Stomach smooth muscle (tissue), 2 donors: ENCODE measurements around the gene PDZD7.
A peak's percentile ranks its signal among the peaks of the same experiment; 100 is the strongest.

Experiments
- H3K27ac ChIP-seq: one replicate; pipeline ENCODE4 v1.7.0; 2013; ENCODE audit warnings: mild to moderate bottlenecking, low read length, inconsistent platforms
- H3K27me3 ChIP-seq, 2 donors: one replicate each; pipeline ENCODE4 v1.7.0; 2013; ENCODE audit warnings: low read length in 2 of 2; ENCODE audit not compliant: insufficient read depth in 2 of 2, control insufficient read depth in 1 of 2
- H3K36me3 ChIP-seq, 2 donors: one replicate each; pipeline ENCODE4 v1.7.0; 2013; ENCODE audit warnings: low read length in 2 of 2; ENCODE audit not compliant: control insufficient read depth in 2 of 2, insufficient read depth in 2 of 2
- H3K4me1 ChIP-seq: one replicate; pipeline ENCODE4 v1.7.0; 2013; ENCODE audit warnings: low read length; ENCODE audit not compliant: control insufficient read depth, insufficient read depth
- H3K4me3 ChIP-seq, 2 donors: one replicate each; pipeline ENCODE4 v1.7.0; 2013; ENCODE audit warnings: low read length in 2 of 2
- H3K9ac ChIP-seq, 2 donors: one replicate each; pipeline ENCODE4 v1.7.0; 2013; ENCODE audit warnings: low read length in 2 of 2, mild to moderate bottlenecking in 1 of 2
- H3K9me3 ChIP-seq, 2 donors: one replicate each; pipeline ENCODE4 v1.7.0; 2013; ENCODE audit warnings: low read length in 2 of 2; ENCODE audit not compliant: control insufficient read depth in 2 of 2
- donor health status: healthy.
- donor health status: Pancreatic carcinoma.

PDZD7 gene

DNA sequence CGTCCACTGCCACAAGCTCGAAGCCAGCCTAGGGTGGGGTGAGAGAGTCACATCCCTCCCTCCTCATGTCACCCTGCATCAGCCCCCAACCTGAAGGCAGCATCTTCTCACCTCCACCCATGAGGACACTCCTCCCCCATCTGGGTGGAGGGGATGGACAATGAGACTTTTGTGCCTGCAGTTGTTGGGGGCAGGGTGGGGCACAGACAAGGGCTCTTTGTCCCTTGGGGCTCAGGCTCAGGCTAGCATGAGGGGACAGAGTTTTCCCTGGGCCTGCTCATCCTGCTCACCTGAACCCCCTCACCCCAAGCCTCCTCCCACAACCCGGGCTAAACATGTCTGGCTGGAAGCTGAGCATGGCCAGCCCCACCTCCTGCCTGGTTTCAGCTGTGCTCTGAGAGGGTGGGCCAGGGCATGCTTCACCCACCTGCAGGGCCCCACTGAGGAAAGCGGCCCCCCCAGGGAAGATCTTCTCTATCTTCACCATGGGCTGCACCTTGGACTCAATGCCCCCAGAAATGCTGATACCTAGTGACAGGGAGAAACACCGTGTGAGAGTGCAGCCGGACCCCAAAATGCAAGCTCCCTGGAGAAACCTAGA is 22.0 kb downstream of the PDZD7 start:
- H3K27ac ChIP-seq = no peak overlapping the region
- peaks cover 13% of the 10 kb centered on the region in 2 donors for H3K36me3 ChIP-seq
- H3K9me3 ChIP-seq = no peaks in the 10 kb centered on the region
- H3K4me3 ChIP-seq = no peak overlapping the region
- H3K9ac ChIP-seq = no peak overlapping the region
- H3K27me3 ChIP-seq = no peaks in the 10 kb centered on the region
- peaks cover 38% of the 10 kb centered on the region for H3K4me1 ChIP-seq

DNA sequence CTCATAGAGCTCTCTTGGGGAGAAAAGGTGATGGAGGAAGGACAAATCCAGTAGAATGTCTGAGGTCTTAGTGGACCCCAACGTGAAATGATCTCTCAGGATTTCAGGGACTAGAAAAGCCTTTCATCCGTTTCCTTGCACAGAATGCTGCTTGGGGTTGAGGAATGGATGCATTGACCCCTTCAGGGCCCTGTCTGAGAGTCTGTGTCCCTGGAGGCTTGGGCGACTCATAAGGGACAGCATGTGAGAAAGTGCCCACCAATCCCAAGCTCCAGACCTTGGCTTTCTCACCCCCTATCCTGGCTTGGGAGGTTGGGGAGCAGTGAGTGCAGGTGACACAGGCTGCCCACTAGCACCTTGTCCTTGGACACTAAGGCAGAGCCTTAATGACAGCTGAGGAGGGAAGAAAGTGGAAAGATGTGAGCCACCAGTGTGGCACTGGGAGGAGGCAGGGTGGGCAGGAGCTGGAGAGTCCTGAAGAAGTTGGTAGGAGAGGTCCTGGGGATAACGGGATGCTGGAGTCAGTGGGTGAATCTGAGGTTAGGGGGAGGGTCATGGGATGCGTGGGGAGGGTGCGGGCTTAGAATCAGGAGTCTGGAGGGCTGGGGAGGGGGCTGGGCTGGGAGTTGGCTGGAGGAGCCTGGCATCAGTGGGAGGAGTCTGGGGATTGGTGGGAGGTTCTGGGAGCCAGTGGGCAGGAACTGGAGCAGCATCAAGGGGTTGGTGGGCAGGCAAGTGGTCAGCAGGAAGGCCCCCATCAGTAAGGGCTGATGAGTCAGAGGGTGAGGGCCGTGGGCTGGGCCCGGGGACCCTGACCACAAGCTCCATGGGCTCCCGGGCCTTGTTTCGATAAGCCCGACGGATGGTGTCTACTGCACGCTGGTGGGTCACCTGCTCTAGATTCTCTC is 22.8 kb downstream of the PDZD7 start:
- H3K4me3 ChIP-seq = no peak overlapping the region
- H3K9me3 ChIP-seq = no peaks in the 10 kb centered on the region
- peaks cover 20% of the 10 kb centered on the region in 2 donors for H3K36me3 ChIP-seq
- no peaks in the 10 kb centered on the region for H3K27me3 ChIP-seq
- peak overlapping the region; percentile 67 for H3K27ac ChIP-seq
- H3K4me1 ChIP-seq = peaks cover 38% of the 10 kb centered on the region
- peak overlapping the region; percentile 29 to 39 for H3K9ac ChIP-seq

DNA sequence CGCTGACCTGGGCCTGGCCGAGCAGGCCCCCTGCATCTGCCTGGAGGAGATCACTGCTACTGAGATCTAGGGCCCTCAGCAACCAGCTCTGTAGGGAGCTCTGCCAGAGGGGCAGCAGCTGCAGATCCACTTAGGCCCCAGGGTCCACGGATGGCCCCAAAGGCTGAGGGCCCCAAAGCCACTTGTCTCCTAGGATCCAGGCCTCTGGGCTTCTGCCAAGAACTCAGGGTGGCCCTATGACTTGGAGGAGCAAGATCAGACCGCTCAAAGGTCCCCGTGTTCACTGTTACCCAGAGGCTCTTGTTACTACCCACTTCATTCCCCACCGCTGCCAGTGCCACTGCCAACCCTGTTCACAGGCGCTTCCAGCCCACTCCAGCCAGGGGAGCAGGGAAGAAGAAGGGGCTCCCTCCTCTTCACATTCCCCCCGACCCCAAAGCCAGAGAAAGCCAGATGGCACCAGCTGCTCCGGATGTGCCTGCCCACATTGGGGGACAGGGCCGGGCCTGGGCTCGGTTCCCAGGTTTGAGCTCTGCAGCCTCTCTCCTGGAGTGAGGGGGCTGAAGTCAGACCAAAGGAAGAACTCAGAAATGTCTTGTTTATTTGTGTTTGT is 23.7 kb downstream of the PDZD7 start:
- H3K27me3 ChIP-seq = no peaks in the 10 kb centered on the region
- H3K4me1 ChIP-seq = peaks cover 39% of the 10 kb centered on the region
- H3K9ac ChIP-seq = no peak overlapping the region
- no peaks in the 10 kb centered on the region for H3K9me3 ChIP-seq
- H3K36me3 ChIP-seq = peaks cover 25 to 26% of the 10 kb centered on the region in 2 donors
- H3K4me3 ChIP-seq = no peak overlapping the region
- peak overlapping the region; percentile 31 for H3K27ac ChIP-seq

DNA sequence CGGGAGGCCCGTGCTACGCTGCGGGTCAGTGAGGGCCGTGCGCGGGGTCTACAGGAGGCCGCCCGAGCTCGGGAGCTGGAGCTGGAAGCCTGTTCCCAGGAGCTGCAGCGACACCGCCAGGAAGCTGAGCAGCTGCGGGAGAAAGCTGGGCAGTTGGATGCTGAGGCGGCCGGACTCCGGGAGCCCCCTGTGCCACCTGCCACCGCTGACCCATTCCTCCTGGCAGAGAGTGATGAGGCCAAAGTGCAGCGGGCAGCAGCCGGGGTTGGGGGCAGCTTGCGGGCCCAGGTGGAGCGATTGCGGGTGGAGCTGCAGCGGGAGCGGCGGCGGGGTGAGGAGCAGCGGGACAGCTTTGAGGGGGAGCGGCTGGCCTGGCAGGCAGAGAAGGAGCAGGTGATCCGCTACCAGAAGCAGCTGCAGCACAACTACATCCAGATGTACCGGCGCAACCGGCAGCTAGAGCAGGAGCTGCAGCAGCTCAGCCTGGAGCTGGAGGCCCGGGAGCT is 24.3 kb downstream of the PDZD7 start:
- Histone ChIP-seq H3K36me3 (peaks cover 25 to 26% of the 10 kb centered on the region in 2 donors), H3K4me3 (no peak overlapping the region), H3K27ac (no peak overlapping the region), H3K27me3 (no peaks in the 10 kb centered on the region), H3K9me3 (no peaks in the 10 kb centered on the region), H3K9ac (no peak overlapping the region), H3K4me1 (peaks cover 41% of the 10 kb centered on the region)

DNA sequence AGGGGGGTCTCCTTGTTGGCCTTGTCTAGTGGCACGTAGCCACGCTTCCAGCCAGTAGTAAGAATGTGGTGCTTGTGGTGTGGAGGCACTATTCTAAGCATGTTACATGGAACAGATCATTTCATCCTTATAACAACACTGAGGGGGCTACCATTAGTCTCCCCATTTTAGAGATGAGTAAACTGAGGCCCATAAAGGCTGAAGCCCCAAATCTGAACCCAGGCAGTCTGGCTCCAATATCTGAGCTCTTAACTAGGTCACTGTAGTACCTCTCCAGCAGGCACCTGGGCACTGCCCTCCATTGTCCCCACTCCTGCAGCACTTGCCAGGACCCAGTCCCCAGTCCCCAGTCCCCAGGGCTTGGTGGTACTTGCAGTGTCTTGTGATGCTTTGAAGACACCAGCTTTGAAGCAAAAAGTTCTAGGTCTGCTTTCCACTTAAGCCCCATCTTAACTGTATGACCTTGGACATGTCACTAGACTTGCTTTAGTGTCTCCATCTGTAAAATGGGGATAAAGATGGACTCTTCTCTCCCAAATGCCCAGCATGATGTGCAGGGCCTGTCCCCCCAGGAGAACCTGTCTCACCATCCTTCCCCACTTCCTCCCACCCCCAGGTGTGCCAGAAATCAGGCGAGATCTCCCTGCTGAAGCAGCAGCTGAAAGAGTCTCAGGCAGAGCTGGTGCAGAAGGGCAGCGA is 24.9 kb downstream of the PDZD7 start:
- Histone ChIP-seq H3K27me3 (no peaks in the 10 kb centered on the region), H3K9me3 (no peaks in the 10 kb centered on the region), H3K9ac (no peak overlapping the region), H3K36me3 (peaks cover 25 to 26% of the 10 kb centered on the region in 2 donors), H3K4me3 (no peak overlapping the region), H3K27ac (no peak overlapping the region), H3K4me1 (peaks cover 47% of the 10 kb centered on the region)

DNA sequence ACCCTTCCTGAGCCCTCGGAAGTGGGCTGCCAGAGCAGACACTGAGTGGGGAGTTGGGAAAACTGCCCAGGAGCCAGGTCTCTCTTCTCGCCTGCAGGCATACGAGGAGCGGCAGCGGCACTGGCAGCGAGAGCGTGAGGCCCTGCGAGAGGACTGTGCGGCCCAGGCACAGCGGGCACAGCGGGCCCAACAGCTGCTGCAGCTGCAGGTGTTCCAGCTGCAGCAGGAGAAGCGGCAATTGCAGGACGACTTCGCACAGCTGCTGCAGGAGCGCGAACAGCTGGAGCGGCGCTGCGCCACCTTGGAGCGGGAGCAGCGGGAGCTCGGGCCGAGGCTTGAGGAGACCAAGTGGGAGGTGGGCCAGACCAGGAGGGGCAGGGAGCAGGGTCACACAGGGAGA is 25.6 kb downstream of the PDZD7 start:
- Histone ChIP-seq H3K36me3 (peaks cover 25 to 26% of the 10 kb centered on the region in 2 donors), H3K4me1 (peaks cover 53% of the 10 kb centered on the region), H3K27ac (no peak overlapping the region), H3K9ac (no peak overlapping the region), H3K27me3 (no peaks in the 10 kb centered on the region), H3K4me3 (no peak overlapping the region), H3K9me3 (no peaks in the 10 kb centered on the region)

DNA sequence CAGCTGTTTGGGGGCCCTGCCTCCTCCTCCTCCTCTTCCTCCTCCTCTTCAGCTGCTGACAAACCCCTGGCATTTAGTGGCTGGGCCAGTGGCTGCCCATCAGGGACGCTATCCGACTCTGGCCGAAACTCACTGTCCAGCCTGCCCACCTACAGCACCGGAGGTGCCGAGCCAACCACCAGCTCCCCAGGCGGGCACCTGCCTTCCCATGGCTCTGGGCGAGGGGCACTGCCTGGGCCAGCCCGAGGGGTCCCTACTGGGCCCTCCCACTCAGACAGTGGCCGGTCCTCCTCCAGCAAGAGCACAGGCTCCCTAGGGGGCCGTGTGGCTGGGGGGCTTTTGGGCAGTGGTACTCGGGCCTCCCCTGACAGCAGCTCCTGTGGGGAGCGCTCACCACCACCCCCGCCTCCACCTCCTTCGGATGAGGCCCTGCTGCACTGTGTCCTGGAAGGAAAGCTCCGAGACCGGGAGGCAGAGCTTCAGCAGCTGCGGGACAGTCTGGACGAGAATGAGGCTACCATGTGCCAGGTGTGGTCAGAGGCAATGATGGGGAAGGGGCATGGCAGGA is 27.2 kb downstream of the PDZD7 start:
- peak overlapping the region; percentile 13 to 97 for H3K9ac ChIP-seq
- H3K27me3 ChIP-seq = no peaks in the 10 kb centered on the region
- H3K36me3 ChIP-seq = peaks cover 25 to 26% of the 10 kb centered on the region in 2 donors
- H3K27ac ChIP-seq = no peak overlapping the region
- peaks cover 54% of the 10 kb centered on the region for H3K4me1 ChIP-seq
- no peak overlapping the region for H3K4me3 ChIP-seq
- no peaks in the 10 kb centered on the region for H3K9me3 ChIP-seq

DNA sequence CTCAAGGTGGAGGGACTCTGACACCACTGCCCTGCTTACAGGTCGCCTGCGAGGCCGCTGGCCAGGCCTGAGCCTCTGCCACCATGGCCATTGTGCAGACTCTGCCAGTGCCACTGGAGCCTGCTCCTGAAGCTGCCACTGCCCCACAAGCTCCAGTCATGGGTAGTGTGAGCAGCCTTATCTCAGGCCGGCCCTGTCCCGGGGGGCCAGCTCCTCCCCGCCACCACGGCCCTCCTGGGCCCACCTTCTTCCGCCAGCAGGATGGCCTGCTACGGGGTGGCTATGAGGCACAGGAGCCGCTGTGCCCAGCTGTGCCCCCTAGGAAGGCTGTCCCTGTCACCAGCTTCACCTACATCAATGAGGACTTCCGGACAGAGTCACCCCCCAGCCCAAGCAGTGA is 28.5 kb downstream of the PDZD7 start:
- Histone ChIP-seq H3K27me3 (no peaks in the 10 kb centered on the region), H3K4me1 (peaks cover 57% of the 10 kb centered on the region), H3K9ac (peak overlapping the region; percentile 94 to 97), H3K4me3 (peak overlapping the region in 1 of 2 donors; percentile 3), H3K36me3 (peaks cover 25 to 26% of the 10 kb centered on the region in 2 donors), H3K9me3 (no peaks in the 10 kb centered on the region), H3K27ac (peak overlapping the region; percentile 98)

DNA sequence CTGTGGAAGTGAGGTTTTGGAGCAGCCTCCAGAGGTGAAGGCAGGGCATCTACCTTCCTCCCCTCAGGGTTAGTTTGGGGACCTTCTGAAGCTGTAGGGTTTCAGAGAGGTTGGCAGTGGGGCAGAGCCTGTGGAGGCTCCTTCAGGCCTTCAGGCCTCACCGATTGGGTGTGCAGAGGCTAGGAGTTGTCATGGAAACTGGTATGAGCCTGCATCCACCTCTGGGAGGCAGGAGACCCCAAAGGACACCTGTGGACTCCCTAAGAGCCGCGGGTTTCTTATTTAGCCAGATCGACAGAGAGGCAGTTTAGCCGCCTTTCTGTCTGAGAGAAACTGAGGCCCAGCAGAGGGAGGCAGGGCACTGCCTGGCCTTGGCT is 29.3 kb downstream of the PDZD7 start:
- H3K4me1 ChIP-seq = peaks cover 52% of the 10 kb centered on the region
- peak overlapping the region; percentile 94 to 97 for H3K9ac ChIP-seq
- H3K4me3 ChIP-seq = peak overlapping the region; percentile 48 to 90

More for the DNA sequence above, 29.3 kb downstream of the PDZD7 start:
- Histone ChIP-seq H3K36me3 (peaks cover 23 to 25% of the 10 kb centered on the region in 2 donors), H3K9me3 (no peaks in the 10 kb centered on the region), H3K27ac (peak overlapping the region; percentile 98), H3K27me3 (no peaks in the 10 kb centered on the region)
